HFF-Myc (cell line): ENCODE measurements around the gene LLGL1.

ENCODE experiments used
- DNase-seq: peaks from one replicate; pipeline ENCODE4 v3.0.0-alpha.2; 2011; ENCODE audit warnings: low read depth; ENCODE audit errors: extremely low read depth
- H3K4me3 ChIP-seq: replicated peaks from 2 replicates; pipeline ENCODE4 v1.5.1; 2011; ENCODE audit warnings: low read depth, mild to moderate bottlenecking, control low read depth, low read length
- CTCF ChIP-seq: IDR thresholded peaks from 2 replicates; pipeline ENCODE4 v1.5.1; 2012; ENCODE audit warnings: mild to moderate bottlenecking, low read depth, low read length, control low read depth; ENCODE audit errors: missing control alignments

LLGL1 gene

GRCh38 chr17:18259621-18260331, 34.3 kb downstream of the LLGL1 start:
- peak overlapping the region; percentile 86 for H3K4me3 ChIP-seq
- no peak for TF ChIP-seq CTCF
- no peak for DNase-seq

GRCh38 chr17:18260332-18261145, 35.1 kb downstream of the LLGL1 start, which contains the start of gene MIEF2:
TSS of gene MIEF2 (plus strand) at chr17:18260662. CDS start at chr17:18262721, 2,059 bp downstream.
- no peak for TF ChIP-seq CTCF
- H3K4me3 ChIP-seq, result peak within 1 kb of the TSS; percentile 86
- DNase-seq, result peak; percentile 79

- no peak for DNase-seq
- TF ChIP-seq CTCF, result no peak
- H3K4me3 ChIP-seq, result peak overlapping the region; percentile 86
These were observed 35.7 kb downstream of the LLGL1 start for GRCh38 chr17:18261146-18261515.

- TF ChIP-seq CTCF, result no peak
- peak overlapping the region; percentile 86 for H3K4me3 ChIP-seq
- no peak for DNase-seq
These were observed 36.2 kb downstream of the LLGL1 start for GRCh38 chr17:18261659-18262058.

- TF ChIP-seq CTCF, result no peak
- no peak overlapping the region for H3K4me3 ChIP-seq
- no peak for DNase-seq
These were observed 36.7 kb downstream of the LLGL1 start for GRCh38 chr17:18262111-18262510.

- TF ChIP-seq CTCF, result no peak
- no peak overlapping the region for H3K4me3 ChIP-seq
- DNase-seq, result no peak
These were observed 37.2 kb downstream of the LLGL1 start for GRCh38 chr17:18262641-18263040.
